ENCODE data around the gene OPALIN. TPM values are rescaled to one million over a fixed set of nuclear protein-coding genes. Genes with fewer than 3 reads are reported as not detected.

The OPALIN gene
- total RNA-seq, 3 donors from 2014 or later = not detected

GRCh38 chr10:96365571-96365970, 6.8 kb upstream of the OPALIN start:
- no peaks in the 10 kb centered on the region for H3K36me3 ChIP-seq
- no peaks in the 10 kb centered on the region for H3K9me3 ChIP-seq
- no peaks in the 10 kb centered on the region for H3K27me3 ChIP-seq
- no peak overlapping the region for H3K27ac ChIP-seq
- no peak overlapping the region for H3K4me3 ChIP-seq
- H3K4me1 ChIP-seq = no peaks in the 10 kb centered on the region
- intact Hi-C loops (cut with DNase I; ENCODE audit: low total_unique reads) = no loop called here
- no peak for DNase-seq (ENCODE audit: low spot score in 2 of 2)
- TF ChIP-seq CTCF (IDR thresholded peaks at IDR 0.05) = no peak
- TF ChIP-seq POLR2AphosphoS5 (IDR thresholded peaks at IDR 0.05) = no peak

DNA sequence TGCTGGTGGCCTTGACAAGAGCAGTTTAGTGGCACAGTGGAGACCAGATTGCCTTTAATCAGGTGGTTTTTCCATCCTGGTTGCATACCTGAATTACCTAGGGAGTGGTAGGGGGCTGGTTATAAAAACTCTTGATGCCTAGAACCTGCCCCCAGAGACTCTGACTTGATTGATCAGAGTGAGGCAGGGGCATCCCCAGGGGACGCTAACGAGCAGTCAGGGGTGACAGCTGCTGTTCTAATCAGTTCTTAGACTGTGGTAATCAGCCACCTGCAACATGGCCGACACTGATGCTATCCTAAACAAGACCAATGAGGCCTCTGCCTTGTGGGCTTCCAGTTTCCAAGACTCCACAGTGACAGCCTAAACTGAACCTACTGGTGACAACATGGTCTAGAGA, 2.0 kb upstream of the OPALIN start:
- TF ChIP-seq CTCF (IDR thresholded peaks at IDR 0.05) = no peak
- no peak for TF ChIP-seq POLR2A (IDR thresholded peaks at IDR 0.05)
- no peak for TF ChIP-seq POLR2AphosphoS5 (IDR thresholded peaks at IDR 0.05)
- Histone ChIP-seq H3K36me3 (no peaks in the 10 kb centered on the region), H3K4me1 (no peaks in the 10 kb centered on the region), H3K27ac (no peak overlapping the region), H3K27me3 (peaks cover 0 to 6% of the 10 kb centered on the region in 2 donors), H3K4me3 (no peak overlapping the region), H3K9me3 (no peaks in the 10 kb centered on the region)
- intact Hi-C loops (cut with DNase I; ENCODE audit: low total_unique reads) = no loop called here
- no peak for DNase-seq (ENCODE audit: low spot score in 2 of 2)

GRCh38 chr10:96360331-96360730, 1.5 kb upstream of the OPALIN start:
- DNase-seq (ENCODE audit: low spot score in 2 of 2) = no peak
- TF ChIP-seq POLR2AphosphoS5 (IDR thresholded peaks at IDR 0.05) (no peak), POLR2A (IDR thresholded peaks at IDR 0.05) (no peak), CTCF (IDR thresholded peaks at IDR 0.05) (no peak)
- intact Hi-C loops (cut with DNase I; ENCODE audit: low total_unique reads) = no loop called here
- Histone ChIP-seq H3K36me3 (no peaks in the 10 kb centered on the region), H3K4me1 (no peaks in the 10 kb centered on the region), H3K4me3 (no peak overlapping the region), H3K27ac (no peak overlapping the region), H3K9me3 (no peaks in the 10 kb centered on the region), H3K27me3 (peaks cover 0 to 11% of the 10 kb centered on the region in 2 donors)

DNA sequence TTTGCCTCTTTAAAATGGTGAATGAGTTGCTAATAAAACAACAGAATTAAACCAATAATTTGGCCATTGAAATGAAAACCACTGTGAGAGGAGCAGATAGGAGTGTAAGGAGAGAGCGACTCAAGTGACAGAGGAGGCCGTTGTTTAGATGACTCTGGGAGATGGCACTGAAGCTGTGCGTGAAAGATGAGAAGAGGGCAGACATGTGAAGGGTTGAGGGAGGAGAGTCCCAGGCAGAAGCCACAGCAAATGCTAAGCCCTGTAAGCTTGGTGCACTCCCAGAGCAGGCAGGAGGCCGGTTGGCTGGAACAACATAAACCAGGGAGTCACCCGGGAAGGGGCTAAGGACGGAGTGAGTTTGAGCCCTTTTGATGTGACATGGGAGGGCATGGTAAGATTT, 814 bp upstream of the OPALIN start:
- Histone ChIP-seq H3K4me3 (no peak overlapping the region), H3K27ac (no peak overlapping the region), H3K36me3 (no peaks in the 10 kb centered on the region), H3K9me3 (no peaks in the 10 kb centered on the region), H3K27me3 (peaks cover 0 to 13% of the 10 kb centered on the region in 2 donors), H3K4me1 (no peaks in the 10 kb centered on the region)
- no peak for TF ChIP-seq CTCF (IDR thresholded peaks at IDR 0.05)
- no peak for TF ChIP-seq POLR2A (IDR thresholded peaks at IDR 0.05)
- no peak for TF ChIP-seq POLR2AphosphoS5 (IDR thresholded peaks at IDR 0.05)
- intact Hi-C loops (cut with DNase I; ENCODE audit: low total_unique reads) = no loop called here
- no peak for DNase-seq (ENCODE audit: low spot score in 2 of 2)

- intact Hi-C loops (cut with DNase I; ENCODE audit: low total_unique reads) = no loop called here
- Histone ChIP-seq H3K4me3 (no peak overlapping the region), H3K9me3 (no peaks in the 10 kb centered on the region), H3K27ac (no peak overlapping the region), H3K4me1 (no peaks in the 10 kb centered on the region), H3K27me3 (peaks cover 0 to 13% of the 10 kb centered on the region in 2 donors), H3K36me3 (no peaks in the 10 kb centered on the region)
- TF ChIP-seq POLR2A (IDR thresholded peaks at IDR 0.05) (no peak), POLR2AphosphoS5 (IDR thresholded peaks at IDR 0.05) (no peak), CTCF (IDR thresholded peaks at IDR 0.05) (no peak)
- no peak for DNase-seq (ENCODE audit: low spot score in 2 of 2)
These were observed 1.7 kb downstream of the OPALIN start for GRCh38 chr10:96357038-96357620.

Data from breast epithelium (tissue), 4 donors.